Activated T-helper 2 cell treated with anti-CD3 and anti-CD28 coated beads, Interferon-gamma antibody, Interleukin-2, Interleukin-4, amounts not matched to agents 10 μg/mL and 5 μg/mL and 100 μg/mL, durations not matched to agents 14 hours and 24 hours and 36 hours (primary cell): ENCODE data around the gene KRT17. TPM values are rescaled to one million over a fixed set of nuclear protein-coding genes. Genes with fewer than 3 reads are reported as not detected.
"Not testable (repeated sequence)": the region's sequence is repeated elsewhere in the genome, so short reads cannot be mapped to it uniquely, and the experiment has no call there.

ENCODE experiments used
- DNase-seq: peaks from one replicate; pipeline ENCODE4 v3.0.0; 2021; ENCODE audit warnings: low spot score
- H3K27ac Mint-ChIP-seq: one replicate; pipeline ENCODE4 v1.8.0; 2021; ENCODE audit warnings: mixed read lengths
- H3K27me3 Mint-ChIP-seq: one replicate; pipeline ENCODE4 v1.8.0; 2021; ENCODE audit warnings: low read depth, mixed read lengths
- H3K36me3 Mint-ChIP-seq: one replicate; pipeline ENCODE4 v1.8.0; 2021; ENCODE audit warnings: low read depth, mixed read lengths
- H3K4me1 Mint-ChIP-seq: one replicate; pipeline ENCODE4 v1.8.0; 2021; ENCODE audit warnings: low read depth, mixed read lengths
- H3K4me3 Mint-ChIP-seq: one replicate; pipeline ENCODE4 v1.8.0; 2021; ENCODE audit warnings: low read depth, mild to moderate bottlenecking, moderate library complexity, mixed read lengths
- H3K9me3 Mint-ChIP-seq: one replicate; pipeline ENCODE4 v1.8.0; 2021; ENCODE audit warnings: mixed read lengths
- intact Hi-C: fragments of 100-400 bp; cut with micrococcal nuclease; formaldehyde crosslinking; loops from one replicate; pipeline ENCODE4 v1.15.1; 2023
- total RNA-seq: library from RNA; stranded (reverse); gene quantifications from 2 replicates; pipeline ENCODE4 v1.2.3, GENCODE V29; 2022

KRT17 gene
- total RNA-seq, 1 donor from 2014 or later = not detected

DNA sequence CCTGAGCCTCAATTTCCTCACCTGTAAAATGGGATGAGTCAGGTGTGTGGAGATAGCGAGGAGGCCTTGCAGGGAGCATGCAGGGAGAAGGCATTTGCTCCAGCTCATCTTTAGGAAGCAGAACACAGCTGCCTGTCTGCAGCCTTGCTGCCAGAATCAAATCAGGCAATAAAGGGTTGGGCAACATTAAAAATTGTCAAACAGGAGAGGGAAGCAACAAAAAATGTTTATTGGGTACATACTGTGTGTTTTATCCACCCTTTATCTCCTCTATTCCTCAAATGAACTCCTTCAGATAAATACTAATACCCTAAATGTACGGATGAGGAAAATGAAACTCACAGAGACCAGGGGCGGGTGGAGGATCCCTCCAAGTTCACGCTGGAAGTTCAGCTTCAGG, 24.1 kb downstream of the KRT17 start:
- Mint-ChIP-seq H3K27ac (no peak overlapping the region), H3K27me3 (peaks cover 4% of the 10 kb centered on the region), H3K9me3 (no peaks in the 10 kb centered on the region), H3K36me3 (no peaks in the 10 kb centered on the region), H3K4me1 (no peaks in the 10 kb centered on the region), H3K4me3 (no peak overlapping the region)
- intact Hi-C loops = no loop called here
- DNase-seq = no peak

DNA sequence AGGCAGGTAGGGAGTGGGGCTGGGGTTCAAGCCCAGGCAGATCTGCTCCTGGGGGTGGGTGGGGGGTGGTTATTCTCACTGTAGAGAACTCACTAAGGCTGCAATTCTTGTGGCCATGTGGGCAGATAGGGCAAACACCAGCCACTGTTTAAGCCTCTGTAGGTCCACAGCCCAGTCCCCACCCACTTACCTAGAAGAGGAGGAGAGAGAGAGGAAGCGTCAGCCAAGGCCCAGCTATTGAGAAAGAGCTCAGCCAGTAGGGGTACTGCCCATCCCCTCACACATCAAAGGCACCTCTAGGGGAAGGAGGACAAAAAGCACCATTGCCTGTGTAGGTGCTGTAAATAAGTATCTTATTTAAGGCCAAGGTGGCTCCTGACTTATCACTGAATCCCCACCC, 24.7 kb downstream of the KRT17 start:
- Mint-ChIP-seq H3K36me3 (no peaks in the 10 kb centered on the region), H3K27me3 (peaks cover 4% of the 10 kb centered on the region), H3K4me1 (no peaks in the 10 kb centered on the region), H3K4me3 (no peak overlapping the region), H3K9me3 (no peaks in the 10 kb centered on the region), H3K27ac (no peak overlapping the region)
- intact Hi-C loops = no loop called here
- no peak for DNase-seq

DNA sequence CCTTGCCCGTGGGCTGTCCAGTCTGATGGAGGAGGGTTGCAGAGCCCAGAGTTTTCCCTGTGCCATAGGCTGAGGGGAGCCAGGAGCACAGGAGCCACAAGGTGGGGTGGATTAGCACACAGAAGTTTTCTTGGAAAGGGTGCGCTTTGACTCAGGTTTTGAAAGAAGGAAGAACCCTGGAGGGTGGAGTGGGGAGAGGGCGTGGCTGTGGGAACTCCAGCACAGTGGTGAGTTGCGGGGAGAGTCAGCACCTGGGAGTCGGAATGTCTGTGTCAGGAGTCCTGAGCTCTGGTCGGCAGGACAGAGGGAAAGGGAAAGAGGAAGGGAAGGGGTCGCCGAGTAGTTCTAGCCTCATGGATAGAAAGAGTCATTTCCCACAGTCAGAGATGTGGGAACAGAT, 28.8 kb downstream of the KRT17 start:
- Mint-ChIP-seq H3K9me3 (no peaks in the 10 kb centered on the region), H3K36me3 (no peaks in the 10 kb centered on the region), H3K27me3 (peaks cover 2% of the 10 kb centered on the region), H3K4me1 (no peaks in the 10 kb centered on the region), H3K4me3 (no peak overlapping the region), H3K27ac (no peak overlapping the region)
- DNase-seq = no peak
- intact Hi-C loops = no loop called here

DNA sequence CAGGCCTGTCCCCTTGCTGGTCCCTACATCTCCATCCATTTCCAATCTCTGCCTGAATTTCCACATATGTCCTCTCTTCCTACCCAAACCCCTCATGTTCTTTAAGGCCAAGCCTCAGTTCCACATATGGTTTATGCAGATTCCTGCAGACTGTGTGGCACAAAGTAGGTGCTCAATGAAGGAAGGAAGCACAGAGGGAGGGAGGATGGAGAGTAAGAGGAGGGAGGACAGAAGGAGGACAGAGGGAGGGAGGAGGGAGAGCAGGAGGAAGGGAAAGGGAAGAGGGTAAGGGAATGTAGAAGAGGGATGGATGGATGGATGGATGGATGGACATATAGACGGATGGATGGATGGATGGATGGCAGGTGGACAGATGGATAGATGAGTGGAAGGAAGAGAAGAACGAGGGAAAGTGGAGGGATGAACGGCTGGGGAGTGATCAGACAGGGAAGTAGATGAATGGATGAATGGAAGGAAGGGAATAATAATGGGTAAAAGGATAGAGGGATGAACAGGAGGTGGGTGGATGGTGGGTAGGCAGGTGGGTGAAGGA, 29.9 kb downstream of the KRT17 start:
- no peaks in the 10 kb centered on the region for H3K36me3 Mint-ChIP-seq
- H3K4me3 Mint-ChIP-seq = no peak overlapping the region
- no peak for DNase-seq
- no peaks in the 10 kb centered on the region for H3K4me1 Mint-ChIP-seq
- intact Hi-C loops = no loop called here
- peaks cover 2% of the 10 kb centered on the region for H3K27me3 Mint-ChIP-seq
- H3K9me3 Mint-ChIP-seq = no peaks in the 10 kb centered on the region
- H3K27ac Mint-ChIP-seq = no peak overlapping the region

DNA sequence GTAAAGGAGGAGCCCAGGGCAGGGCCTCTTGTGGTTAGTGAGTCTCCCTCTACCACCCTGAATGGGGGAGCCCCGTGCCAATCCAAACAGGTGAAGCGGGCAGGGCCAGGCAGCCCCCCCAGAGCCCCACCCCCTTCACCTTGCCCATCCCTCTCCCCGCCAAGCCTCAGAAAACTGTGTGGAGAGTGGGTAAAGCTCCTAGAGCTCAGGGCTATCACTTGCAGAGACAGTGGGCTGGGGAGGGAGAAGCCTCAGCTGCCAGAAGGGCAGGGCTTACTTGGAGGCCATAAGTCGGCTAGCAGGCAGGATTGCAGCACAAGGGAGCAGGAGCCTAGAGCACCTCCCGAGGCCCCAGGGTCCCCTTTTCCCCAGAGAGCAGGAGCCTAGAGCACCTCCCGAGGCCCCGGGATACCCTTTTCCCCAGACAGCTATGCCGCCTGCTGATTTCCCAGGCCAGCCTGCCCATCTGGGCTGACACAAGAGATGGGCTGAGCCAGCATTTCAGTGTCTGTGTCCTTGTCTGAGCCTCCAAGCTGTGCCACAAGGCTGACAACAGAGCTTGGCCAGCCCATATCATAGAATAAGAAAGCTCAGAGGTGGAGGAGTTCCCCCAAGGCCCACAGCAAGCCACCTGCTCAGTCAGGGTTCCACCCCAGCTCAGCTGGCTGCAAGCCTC, 30.9 kb downstream of the KRT17 start:
- H3K9me3 Mint-ChIP-seq = no peaks in the 10 kb centered on the region
- peaks cover 2% of the 10 kb centered on the region for H3K27me3 Mint-ChIP-seq
- no peak overlapping the region for H3K4me3 Mint-ChIP-seq
- intact Hi-C loops = no loop called here
- no peaks in the 10 kb centered on the region for H3K36me3 Mint-ChIP-seq
- no peaks in the 10 kb centered on the region for H3K4me1 Mint-ChIP-seq
- no peak for DNase-seq
- no peak overlapping the region for H3K27ac Mint-ChIP-seq

DNA sequence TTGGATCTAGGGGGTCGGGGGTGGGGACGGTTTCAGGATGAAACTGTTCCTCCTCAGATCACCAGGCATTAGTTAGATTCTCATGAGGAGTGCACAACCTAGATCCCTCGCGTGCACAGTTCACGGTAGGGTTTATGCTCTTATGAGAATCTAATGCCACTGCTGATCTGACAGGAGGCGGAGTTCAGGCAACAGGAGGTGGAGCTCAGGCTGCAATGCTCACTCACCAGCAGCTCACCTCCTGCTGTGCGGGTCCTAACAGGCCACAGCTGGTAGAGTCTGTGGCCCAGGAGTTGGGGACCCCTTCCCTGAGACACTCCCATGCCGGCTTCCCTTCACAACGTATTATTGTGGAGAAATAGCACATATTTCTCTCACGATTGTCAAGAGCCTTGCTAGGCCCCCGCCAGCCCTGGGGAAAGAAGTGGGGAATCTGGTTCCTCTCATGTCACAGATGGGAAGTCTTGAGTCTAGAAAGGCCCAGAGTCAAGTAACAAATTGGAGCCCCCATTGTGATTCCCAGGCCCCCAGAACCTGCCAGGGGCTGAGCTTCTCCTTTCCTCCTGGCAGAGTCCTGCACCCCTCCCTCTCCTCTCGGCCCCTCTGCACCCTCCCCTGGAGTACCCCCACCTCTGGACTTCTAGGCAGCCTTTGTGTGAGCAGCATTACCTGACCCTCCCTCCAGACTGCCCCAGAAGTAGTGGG, 31.6 kb downstream of the KRT17 start:
- DNase-seq = no peak
- H3K4me3 Mint-ChIP-seq = no peak overlapping the region
- intact Hi-C loops = no loop called here
- H3K36me3 Mint-ChIP-seq = no peaks in the 10 kb centered on the region
- no peaks in the 10 kb centered on the region for H3K9me3 Mint-ChIP-seq
- H3K27ac Mint-ChIP-seq = no peak overlapping the region
- H3K4me1 Mint-ChIP-seq = no peaks in the 10 kb centered on the region
- peaks cover 2% of the 10 kb centered on the region for H3K27me3 Mint-ChIP-seq

DNA sequence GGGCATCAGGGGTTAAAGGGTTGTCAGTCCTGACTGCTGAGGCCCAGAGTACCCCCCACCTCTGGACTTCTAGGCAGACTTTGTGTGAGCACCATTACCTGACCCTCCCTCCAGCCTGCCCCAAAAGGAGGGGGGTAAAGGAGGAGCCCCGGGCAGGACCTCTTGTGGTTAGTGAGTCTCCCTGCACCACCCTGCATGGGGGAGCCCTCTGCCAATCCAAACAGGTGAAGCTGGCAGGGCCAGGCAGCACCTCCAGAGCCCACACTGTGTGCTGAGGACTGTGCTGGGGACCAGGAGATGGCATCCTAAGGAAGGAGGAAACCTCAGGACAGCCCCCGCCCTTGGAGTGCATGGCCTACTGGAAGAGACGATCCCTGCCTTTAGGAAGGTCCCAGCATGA, 35.1 kb downstream of the KRT17 start:
- H3K27ac Mint-ChIP-seq = no peak overlapping the region
- H3K4me3 Mint-ChIP-seq = no peak overlapping the region
- H3K4me1 Mint-ChIP-seq = no peaks in the 10 kb centered on the region
- intact Hi-C loops = no loop called here
- no peak for DNase-seq
- H3K36me3 Mint-ChIP-seq = no peaks in the 10 kb centered on the region
- H3K9me3 Mint-ChIP-seq = no peaks in the 10 kb centered on the region
- no peaks in the 10 kb centered on the region for H3K27me3 Mint-ChIP-seq

DNA sequence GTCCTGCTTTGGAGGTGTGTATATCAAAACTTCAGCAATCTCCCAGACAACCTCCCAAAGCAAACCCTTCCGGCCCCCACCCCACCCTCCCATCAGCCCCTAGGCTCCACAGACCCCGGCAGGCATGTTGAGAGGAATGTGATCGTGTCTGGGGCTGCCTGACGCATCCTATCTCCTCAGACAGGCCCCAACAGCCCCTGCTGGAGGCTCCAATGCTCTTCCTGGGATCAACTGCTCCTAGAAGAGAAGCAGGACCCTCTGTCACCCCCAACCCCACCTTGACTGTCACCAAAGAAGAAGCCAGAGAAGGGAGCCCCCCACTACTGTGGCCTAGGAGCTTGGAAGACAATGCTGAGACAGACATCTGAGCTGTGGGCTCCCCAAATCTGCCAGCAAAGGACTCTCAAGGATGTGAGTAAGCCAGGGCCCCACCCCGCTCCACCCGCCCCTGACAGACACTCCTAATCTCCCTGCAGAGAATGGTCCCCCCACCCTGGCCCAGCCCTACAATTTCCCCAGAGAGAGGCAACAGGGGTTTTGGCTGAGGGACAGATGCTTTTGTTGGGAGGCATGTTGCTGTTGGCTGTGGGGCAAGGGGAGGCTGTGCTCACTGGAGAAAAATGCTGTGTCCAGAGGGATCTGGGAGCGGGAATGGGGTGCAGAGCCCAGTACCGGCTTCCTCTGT, 36.1 kb downstream of the KRT17 start:
- no peaks in the 10 kb centered on the region for H3K4me1 Mint-ChIP-seq

DNA sequence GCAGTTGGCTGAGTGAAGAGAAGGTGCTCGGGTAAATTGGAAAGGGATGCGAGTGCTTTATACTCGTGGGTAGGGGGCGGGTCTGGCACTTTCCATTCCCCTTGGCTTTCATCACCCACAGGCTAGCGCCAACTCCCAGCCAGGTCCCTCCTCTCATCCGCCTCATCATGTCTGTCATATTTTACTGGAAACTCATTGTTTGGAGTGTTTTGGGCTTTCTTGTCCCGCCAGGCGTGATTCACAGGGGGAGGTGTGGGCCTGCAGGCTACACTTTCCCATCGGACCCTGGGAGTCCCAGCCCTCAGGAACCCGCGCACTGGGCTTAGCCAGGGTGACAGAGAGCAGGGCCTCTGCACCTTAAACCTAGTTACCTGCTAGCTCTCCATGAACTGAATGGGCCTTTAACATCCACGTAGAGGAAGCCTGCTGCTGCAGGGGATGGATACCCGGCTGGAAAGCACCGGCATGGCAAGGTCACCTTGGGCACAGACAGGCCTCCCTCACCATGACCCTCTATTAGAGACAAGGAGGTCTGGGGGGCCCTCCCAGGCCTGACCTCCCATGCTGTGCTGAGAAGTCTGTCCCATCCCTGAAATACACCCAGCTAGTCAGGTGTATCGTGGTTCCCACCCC, 37.4 kb downstream of the KRT17 start, which contains the start of gene KRT14:
Gene KRT14, minus strand, starts transcription at position 33 of the 633 bp plus-strand sequence. CDS start 61 bp downstream, outside the sequence.
- intact Hi-C loops = no loop called here
- DNase-seq = no peak
- Mint-ChIP-seq H3K4me1 (no peaks in the 10 kb centered on the region), H3K27me3 (no peaks in the 10 kb centered on the region), H3K36me3 (no peaks in the 10 kb centered on the region), H3K27ac (no peak within 1 kb of the TSS), H3K9me3 (no peaks in the 10 kb centered on the region), H3K4me3 (no peak within 1 kb of the TSS)

More for the DNA sequence above, 36.1 kb downstream of the KRT17 start:
- H3K27ac Mint-ChIP-seq = no peak overlapping the region
- no peak for DNase-seq
- H3K4me3 Mint-ChIP-seq = no peak overlapping the region
- H3K36me3 Mint-ChIP-seq = no peaks in the 10 kb centered on the region
- intact Hi-C loops = no loop called here
- H3K9me3 Mint-ChIP-seq = no peaks in the 10 kb centered on the region
- no peaks in the 10 kb centered on the region for H3K27me3 Mint-ChIP-seq

DNA sequence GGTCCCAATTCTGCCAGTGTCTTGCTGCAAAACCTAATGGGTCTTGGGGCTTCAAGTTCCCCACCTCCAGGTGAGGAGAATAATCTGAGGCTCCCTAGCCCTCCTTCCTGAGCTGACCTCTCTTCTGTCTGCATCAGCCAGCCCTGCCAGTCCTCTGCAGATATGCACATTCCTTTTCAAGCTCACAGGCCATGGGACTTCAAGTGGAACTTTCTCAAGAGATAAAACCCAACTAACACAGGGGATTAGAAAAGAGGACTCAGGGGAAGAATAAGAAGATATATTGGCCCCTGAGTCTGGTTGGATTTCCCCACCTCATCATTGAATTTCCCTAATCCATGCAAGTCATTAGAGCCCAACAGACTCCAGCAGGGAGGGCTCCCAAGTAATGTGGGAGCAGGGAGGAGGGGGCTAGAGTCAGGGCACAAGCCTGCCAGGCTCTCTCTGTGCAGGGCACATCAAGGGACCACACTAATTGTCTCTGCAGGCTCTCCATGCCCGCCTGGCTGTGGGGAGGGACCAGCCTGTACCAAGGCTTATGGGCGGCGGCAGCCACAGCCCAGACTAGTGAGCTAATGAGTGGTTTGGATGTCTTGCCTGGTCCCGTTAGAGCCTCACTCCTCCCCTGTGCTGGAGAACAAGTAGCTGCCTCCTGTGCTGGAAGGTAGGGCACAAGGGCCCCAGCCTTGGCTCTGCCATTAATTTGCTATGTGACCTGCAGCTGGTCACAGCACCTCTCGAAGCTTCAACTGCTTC, 38.9 kb downstream of the KRT17 start:
- DNase-seq = no peak
- Mint-ChIP-seq H3K36me3 (no peaks in the 10 kb centered on the region), H3K9me3 (no peaks in the 10 kb centered on the region), H3K27me3 (peaks cover 6% of the 10 kb centered on the region), H3K4me1 (no peaks in the 10 kb centered on the region), H3K27ac (no peak overlapping the region), H3K4me3 (no peak overlapping the region)
- intact Hi-C loops = no loop called here

DNA sequence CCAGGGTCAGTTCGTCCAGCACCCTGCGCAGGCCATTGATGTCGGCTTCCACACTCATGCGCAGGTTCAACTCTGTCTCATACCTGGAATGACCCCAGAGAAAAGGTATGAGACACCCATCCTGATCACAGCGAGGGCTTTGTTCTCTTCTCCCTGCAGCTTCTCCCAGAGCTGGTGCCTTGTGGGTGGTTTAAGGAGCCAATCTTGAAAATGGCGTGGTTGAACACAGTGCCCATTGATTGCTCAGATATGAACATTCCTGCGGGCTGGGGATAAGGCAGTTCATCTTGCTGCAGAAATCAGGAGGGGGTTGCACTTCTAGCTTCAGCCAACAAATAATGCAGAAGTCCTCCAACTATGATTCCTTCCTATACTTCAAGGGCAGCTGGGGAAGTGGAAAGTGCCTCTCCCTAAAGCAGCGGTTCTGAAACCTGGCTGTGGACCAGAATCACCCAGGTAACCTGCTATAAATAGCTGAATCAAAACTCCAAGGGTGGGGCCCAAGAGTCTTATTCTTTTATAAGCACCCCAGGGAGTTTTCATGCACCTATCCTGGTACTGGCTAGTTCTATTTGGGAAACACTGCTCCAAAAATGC, 39.9 kb downstream of the KRT17 start:
- H3K4me1 Mint-ChIP-seq, H3K36me3 Mint-ChIP-seq, H3K27me3 Mint-ChIP-seq, H3K9me3 Mint-ChIP-seq, H3K4me3 Mint-ChIP-seq, H3K27ac Mint-ChIP-seq, intact Hi-C loops, DNase-seq: not testable (repeated sequence)
